OCI-LY1 (cell line): ENCODE measurements around the gene NDC1.

Source experiments
- H2AFZ ChIP-seq: fragments of 200-600 bp; sonication (generic), shearing (Covaris generic); 2 replicates; pipeline ENCODE4 v1.6.0; 2014; ENCODE audit warnings: antibody characterized with exemption, mild to moderate bottlenecking, low read length
- H3F3A ChIP-seq: fragments of 200-600 bp; sonication (generic), shearing (Covaris generic); 2 replicates; pipeline ENCODE4 v1.6.0; 2014; ENCODE audit warnings: mild to moderate bottlenecking, antibody characterized with exemption, low read length, moderate library complexity; ENCODE audit not compliant: insufficient read depth
- H3K27ac ChIP-seq: fragments of 200-600 bp; sonication (generic); 2 replicates; pipeline ENCODE4 v1.5.1; 2014; ENCODE audit warnings: low read length, mixed run types, mild to moderate bottlenecking, low read depth; ENCODE audit not compliant: poor library complexity, severe bottlenecking
- H3K27me3 ChIP-seq: fragments of 200-600 bp; sonication (generic); 2 replicates; pipeline ENCODE4 v1.6.0; 2014; ENCODE audit warnings: antibody characterized with exemption, mild to moderate bottlenecking, low read length, moderate library complexity; ENCODE audit not compliant: insufficient read depth
- H3K36me3 ChIP-seq: fragments of 200-600 bp; sonication (generic); 2 replicates; pipeline ENCODE4 v1.6.1; 2014; ENCODE audit warnings: mild to moderate bottlenecking, antibody characterized with exemption, low read length, moderate library complexity, mixed read lengths; ENCODE audit not compliant: insufficient read depth
- H3K4me1 ChIP-seq: fragments of 200-600 bp; sonication (generic); 2 replicates; pipeline ENCODE4 v1.5.1; 2014; ENCODE audit warnings: mild to moderate bottlenecking, low read length, moderate library complexity; ENCODE audit not compliant: insufficient read depth, severe bottlenecking
- H3K4me2 ChIP-seq: fragments of 200-600 bp; sonication (generic), shearing (Covaris generic); 2 replicates; pipeline ENCODE4 v1.6.1; 2014; ENCODE audit warnings: low read length
- H3K4me3 ChIP-seq: fragments of 200-600 bp; sonication (generic); 2 replicates; pipeline ENCODE4 v1.5.1; 2014; ENCODE audit warnings: low read length, low read depth, mild to moderate bottlenecking, mixed read lengths; ENCODE audit not compliant: poor library complexity, severe bottlenecking
- H3K79me2 ChIP-seq: fragments of 200-600 bp; shearing (Covaris generic); 2 replicates; pipeline ENCODE4 v1.6.1; 2016; ENCODE audit warnings: mixed run types, low read length, mixed read lengths; ENCODE audit not compliant: insufficient read depth
- H3K9ac ChIP-seq: fragments of 200-600 bp; sonication (generic), shearing (Covaris generic); 2 replicates; pipeline ENCODE4 v1.6.1; 2014; ENCODE audit warnings: mild to moderate bottlenecking, low read length, mixed read lengths
- H3K9me2 ChIP-seq: fragments of 200-600 bp; sonication (generic), shearing (Covaris generic); 2 replicates; pipeline ENCODE4 v1.6.1; 2014; ENCODE audit warnings: low read depth, mild to moderate bottlenecking, low read length, mixed read lengths
- H3K9me3 ChIP-seq: fragments of 200-600 bp; shearing (Covaris generic); 2 replicates; pipeline ENCODE4 v1.6.1; 2014; ENCODE audit warnings: low read length, mixed read lengths
- H4K20me1 ChIP-seq: fragments of 200-600 bp; sonication (generic), shearing (Covaris generic); 2 replicates; pipeline ENCODE4 v1.6.0; 2016; ENCODE audit warnings: mild to moderate bottlenecking, low read length; ENCODE audit not compliant: insufficient read depth
- CTCF ChIP-seq: fragments of 200-600 bp; sonication (generic), shearing (Covaris generic); IDR thresholded peaks from 2 replicates; pipeline ENCODE4 v1.5.1; 2017; ENCODE audit warnings: mild to moderate bottlenecking, antibody characterized with exemption, low read length, moderate library complexity, mixed read lengths
- EZH2 ChIP-seq: fragments of 200-600 bp; sonication (generic), shearing (Covaris generic); IDR thresholded peaks from 2 replicates; pipeline ENCODE4 v1.8.0; 2017; ENCODE audit warnings: borderline replicate concordance, mixed run types, mild to moderate bottlenecking, antibody characterized with exemption, low read length, moderate library complexity, mixed read lengths

Gene NDC1

DNA sequence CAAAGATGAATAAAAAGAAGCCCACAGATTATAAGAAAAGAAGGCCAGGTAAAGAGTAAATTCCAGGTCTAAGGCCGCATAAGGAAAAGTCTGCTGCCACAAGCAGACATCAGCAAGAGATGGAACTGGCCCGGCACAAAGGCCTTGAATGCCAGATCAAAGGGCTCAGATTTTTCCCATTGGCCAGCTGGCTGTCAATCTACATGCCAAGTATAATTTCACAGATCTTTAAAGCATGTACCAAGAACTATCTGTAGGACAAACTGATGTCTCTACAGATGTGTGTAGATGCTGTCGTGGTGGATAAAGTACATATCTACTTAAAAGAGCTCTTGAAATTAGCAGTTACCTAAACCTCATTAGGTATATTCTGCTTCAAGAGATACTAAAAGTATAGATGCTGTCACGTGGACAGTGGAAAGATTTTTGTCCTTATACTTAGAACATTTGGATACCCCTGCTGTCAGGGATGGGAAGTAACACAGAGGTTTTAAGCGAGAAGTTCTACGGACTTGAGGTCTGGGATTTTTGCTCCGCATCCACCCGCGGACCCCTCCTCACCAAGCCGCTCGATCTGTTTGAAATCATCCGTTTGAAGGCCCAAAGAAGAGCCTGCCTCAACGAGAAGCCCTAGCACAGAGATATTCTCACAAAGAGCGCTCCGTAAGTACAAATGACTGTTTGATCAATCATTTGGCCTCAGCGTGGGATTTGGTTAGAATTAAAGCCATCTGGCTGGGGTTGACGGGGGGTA lies 109.2 kb downstream of the NDC1 start:
- Histone ChIP-seq H3K27me3 (peaks cover 8% of the 10 kb centered on the region), H3K9me2 (no peaks in the 10 kb centered on the region), H3K9ac (no peak overlapping the region), H2AFZ (no peak overlapping the region), H3K4me1 (no peaks in the 10 kb centered on the region), H4K20me1 (no peaks in the 10 kb centered on the region), H3K9me3 (no peaks in the 10 kb centered on the region), H3K79me2 (no peaks in the 10 kb centered on the region), H3K4me2 (no peak overlapping the region), H3K27ac (no peak overlapping the region), H3K36me3 (no peaks in the 10 kb centered on the region), H3F3A (no peaks in the 10 kb centered on the region), H3K4me3 (no peak overlapping the region)
- TF ChIP-seq EZH2 = no peak
- TF ChIP-seq CTCF = no peak

GRCh38 chr1:53728196-53728595 lies 109.9 kb downstream of the NDC1 start:
- Histone ChIP-seq H3K4me2 (no peak overlapping the region), H3K9me3 (no peaks in the 10 kb centered on the region), H3K27me3 (peaks cover 8% of the 10 kb centered on the region), H3K79me2 (no peaks in the 10 kb centered on the region), H3K4me3 (no peak overlapping the region), H3K9ac (no peak overlapping the region), H3K36me3 (no peaks in the 10 kb centered on the region), H3F3A (no peaks in the 10 kb centered on the region), H3K4me1 (no peaks in the 10 kb centered on the region), H4K20me1 (no peaks in the 10 kb centered on the region), H3K9me2 (no peaks in the 10 kb centered on the region), H2AFZ (no peak overlapping the region), H3K27ac (no peak overlapping the region)
- TF ChIP-seq CTCF (no peak), EZH2 (no peak)

DNA sequence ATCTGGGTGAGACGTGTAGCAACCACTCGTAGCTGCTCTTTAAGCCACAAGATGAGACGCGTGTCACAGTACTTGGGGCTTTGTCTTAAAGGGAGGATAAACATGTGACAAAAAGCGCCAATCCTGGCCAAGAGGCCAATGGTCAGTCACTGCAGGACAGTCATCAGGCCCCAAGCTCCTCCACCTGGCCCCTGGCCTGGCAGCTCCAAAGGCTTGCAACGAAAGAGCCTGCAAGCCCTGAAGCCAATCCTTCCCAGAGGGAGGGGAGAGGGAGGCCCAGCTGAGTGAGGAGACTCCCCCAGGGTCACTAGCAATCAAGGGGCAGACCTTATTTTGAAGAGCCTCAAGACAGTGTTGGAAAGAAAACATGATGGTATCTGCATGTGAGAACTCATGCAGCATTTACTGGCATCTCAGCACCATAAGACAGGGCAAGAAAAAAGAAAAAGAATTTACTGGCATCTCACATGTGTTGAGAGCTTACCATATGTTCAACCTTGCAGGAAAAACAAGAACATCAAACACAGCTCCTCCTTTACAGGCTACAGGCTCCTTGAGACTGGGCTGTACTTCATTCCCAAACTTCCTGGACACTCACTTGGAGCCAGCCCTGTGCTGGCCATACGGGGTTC lies 110.5 kb downstream of the NDC1 start:
- H3K4me1 ChIP-seq = no peaks in the 10 kb centered on the region

More for the DNA sequence above, 110.5 kb downstream of the NDC1 start:
- Histone ChIP-seq H2AFZ (no peak overlapping the region), H3K4me2 (no peak overlapping the region), H3K9me3 (no peaks in the 10 kb centered on the region), H4K20me1 (no peaks in the 10 kb centered on the region), H3K36me3 (no peaks in the 10 kb centered on the region), H3K9ac (no peak overlapping the region), H3K27me3 (peaks cover 8% of the 10 kb centered on the region), H3K9me2 (no peaks in the 10 kb centered on the region), H3K4me3 (no peak overlapping the region), H3F3A (no peaks in the 10 kb centered on the region), H3K79me2 (no peaks in the 10 kb centered on the region), H3K27ac (no peak overlapping the region)
- TF ChIP-seq EZH2 = no peak
- TF ChIP-seq CTCF = no peak
